22Rv1 (cell line): ENCODE data around the gene CGB2.

ENCODE experiments used
- H3K27ac ChIP-seq: fragments of 450-650 bp; 2 replicates; pipeline ENCODE4 v1.5.1; 2017
- ZFX ChIP-seq: fragments of 450-650 bp; IDR thresholded peaks from 2 replicates; pipeline ENCODE4 v1.6.1; 2017; ENCODE audit warnings: antibody characterized with exemption, borderline replicate concordance
- TF ChIP-seq, protein P1 (sequence below): fragments of 450-650 bp; IDR thresholded peaks from 2 replicates; pipeline ENCODE4 v1.5.1; 2017; ENCODE audit warnings: mild to moderate bottlenecking

The CGB2 gene

DNA sequence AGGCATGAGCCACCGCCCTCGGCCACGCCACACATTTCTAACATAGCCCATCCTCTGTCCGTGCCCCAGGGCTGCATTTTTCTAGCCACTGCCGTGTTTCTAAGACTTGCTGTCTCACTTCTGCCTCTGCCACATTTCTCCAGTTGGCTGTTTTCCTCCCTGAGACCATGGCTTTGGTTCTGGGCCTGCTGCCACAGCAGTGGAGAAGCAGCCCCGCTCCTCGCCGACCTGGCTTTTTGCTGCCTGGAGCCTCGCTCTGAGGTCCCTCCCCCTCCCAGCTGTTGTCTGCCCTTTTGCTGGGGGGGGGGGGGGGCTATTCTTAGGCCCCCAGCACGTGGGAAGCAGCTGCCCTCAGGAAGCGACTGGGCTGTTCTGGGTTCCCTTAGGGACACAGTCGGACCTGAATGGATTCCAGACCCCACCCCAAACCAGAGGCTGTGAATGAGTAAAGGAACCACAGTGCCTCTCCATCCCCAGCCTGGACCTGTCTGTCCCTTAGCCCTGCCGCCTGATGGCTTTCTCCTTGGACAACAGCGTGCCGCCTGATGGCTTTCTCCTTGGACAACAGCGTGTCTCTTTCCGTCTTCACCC, 41.9 kb upstream of the CGB2 start:
- TF ChIP-seq, protein P1, sequence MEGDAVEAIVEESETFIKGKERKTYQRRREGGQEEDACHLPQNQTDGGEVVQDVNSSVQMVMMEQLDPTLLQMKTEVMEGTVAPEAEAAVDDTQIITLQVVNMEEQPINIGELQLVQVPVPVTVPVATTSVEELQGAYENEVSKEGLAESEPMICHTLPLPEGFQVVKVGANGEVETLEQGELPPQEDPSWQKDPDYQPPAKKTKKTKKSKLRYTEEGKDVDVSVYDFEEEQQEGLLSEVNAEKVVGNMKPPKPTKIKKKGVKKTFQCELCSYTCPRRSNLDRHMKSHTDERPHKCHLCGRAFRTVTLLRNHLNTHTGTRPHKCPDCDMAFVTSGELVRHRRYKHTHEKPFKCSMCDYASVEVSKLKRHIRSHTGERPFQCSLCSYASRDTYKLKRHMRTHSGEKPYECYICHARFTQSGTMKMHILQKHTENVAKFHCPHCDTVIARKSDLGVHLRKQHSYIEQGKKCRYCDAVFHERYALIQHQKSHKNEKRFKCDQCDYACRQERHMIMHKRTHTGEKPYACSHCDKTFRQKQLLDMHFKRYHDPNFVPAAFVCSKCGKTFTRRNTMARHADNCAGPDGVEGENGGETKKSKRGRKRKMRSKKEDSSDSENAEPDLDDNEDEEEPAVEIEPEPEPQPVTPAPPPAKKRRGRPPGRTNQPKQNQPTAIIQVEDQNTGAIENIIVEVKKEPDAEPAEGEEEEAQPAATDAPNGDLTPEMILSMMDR = no peak
- TF ChIP-seq ZFX = no peak
- no peak overlapping the region for H3K27ac ChIP-seq

DNA sequence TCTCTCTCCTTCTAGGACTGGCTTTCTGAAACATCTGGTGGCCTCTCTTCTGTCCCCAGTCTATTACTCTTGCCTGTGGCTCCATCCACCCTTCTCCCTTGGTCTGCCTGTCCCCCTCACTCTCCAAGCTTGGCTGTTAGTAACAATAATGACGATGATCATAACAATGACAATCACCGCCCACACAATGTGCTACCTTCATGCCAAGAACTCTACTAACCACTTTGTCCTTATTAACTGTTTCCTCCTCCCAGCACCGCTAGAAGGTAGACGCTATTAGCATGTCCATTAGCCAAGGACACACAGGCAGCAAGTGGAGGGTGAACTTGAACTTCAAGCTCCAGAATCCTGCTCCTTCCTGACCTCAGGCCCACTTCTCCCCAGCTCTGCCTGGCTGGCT, 41.3 kb upstream of the CGB2 start:
- TF ChIP-seq, protein P1 = no peak
- TF ChIP-seq ZFX = no peak
- H3K27ac ChIP-seq = 0 out of 2 replicates have a peak overlapping the region, but pooled peaks have one; percentile 2

DNA sequence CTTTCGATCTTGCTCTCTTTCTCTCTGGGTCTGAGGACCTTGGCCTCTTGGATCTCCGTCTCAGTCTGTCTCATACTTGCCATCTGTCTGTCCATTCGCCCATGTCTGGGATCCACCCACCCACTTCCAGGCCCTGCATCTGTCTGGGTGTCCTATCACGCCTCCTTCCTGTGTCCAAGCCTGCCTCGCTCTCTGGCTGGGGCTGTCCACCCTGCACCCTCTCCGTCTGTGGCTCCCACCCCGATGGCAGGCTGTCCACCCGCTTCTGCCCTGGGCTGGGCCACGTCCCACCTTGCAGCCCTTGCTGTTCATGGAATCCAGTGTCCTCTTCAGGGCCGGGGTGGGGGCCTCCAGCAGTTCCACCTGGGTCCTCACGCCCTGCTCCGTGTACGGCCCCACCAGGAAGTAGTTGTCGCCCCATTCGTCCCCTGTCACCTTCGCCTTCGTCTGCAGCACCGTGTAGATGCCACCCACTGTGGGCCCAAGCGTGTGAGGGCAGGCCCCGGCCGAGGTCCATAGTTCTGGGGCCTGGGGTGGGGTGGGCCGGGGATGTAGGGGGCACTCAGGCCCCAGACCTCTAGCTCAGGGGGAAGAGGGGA, 40.6 kb upstream of the CGB2 start:
- H3K27ac ChIP-seq = 0 out of 2 replicates have a peak overlapping the region, but pooled peaks have one; percentile 2
- TF ChIP-seq, protein P1 = no peak

DNA sequence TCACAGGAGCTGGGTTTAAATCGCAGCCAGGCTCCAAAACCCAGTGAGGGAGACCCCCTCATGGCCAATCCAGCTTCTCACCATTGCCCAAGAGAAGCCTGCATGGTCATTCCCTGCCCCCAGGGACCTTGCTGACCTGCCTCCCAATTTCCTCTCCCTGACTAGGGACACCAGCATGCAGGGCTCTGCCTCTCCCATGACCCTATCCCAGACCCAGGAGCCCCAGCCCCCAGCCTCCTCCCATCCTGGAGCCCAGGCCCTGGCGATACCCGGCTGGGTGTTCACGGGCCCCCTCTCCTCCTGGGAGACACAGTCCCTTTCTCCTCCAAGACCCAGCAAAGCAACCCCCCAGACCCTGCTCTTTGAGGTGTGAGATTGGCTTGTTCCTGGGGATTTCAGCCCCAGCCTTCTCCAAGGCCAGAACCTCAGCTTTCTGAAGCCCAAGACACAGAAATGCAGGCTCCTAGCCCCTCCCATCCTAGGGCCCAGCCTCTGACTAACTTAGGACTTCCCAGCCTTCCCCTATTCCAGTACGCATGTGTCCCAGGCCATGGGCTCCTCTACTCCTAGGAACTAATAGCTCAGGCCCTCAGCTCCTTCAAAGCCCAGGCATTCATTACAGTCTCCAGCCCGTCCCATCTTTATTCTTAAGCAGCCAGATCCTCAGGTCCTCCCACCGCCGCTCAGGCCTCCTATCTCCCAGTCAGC, 39.7 kb upstream of the CGB2 start:
- peak overlapping the region; percentile 92 for H3K27ac ChIP-seq
- TF ChIP-seq, protein P1 = no peak
- no peak for TF ChIP-seq ZFX

DNA sequence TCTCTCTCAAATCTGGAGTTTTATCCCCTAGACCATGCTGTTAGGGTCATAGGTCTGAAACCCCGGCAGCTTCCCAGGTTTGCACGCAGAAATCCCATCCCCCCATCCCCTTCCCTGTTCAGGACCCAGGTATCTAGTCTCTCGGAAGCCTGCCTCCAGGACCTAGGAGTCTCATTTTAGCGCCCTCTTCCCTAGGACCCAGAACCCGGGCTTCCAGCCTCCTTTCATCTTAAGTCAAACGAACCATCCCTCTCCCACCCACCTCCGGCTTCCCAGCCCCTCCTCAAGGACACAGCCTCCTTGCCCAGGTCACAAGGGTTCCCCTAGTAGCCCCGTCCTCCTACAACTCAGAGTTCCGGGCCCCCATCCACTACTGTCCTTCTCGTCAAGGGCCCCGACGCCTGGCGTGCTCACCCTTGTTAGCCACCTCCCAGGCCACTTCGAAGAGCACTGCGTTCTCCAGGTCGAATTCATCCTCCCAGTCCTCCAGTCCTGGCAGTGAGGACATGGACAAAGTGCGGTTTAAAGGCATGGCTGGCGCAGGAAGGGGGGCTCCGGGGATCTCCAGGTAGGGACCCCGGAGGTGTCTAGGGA, 39.0 kb upstream of the CGB2 start:
- H3K27ac ChIP-seq = peak overlapping the region; percentile 92

DNA sequence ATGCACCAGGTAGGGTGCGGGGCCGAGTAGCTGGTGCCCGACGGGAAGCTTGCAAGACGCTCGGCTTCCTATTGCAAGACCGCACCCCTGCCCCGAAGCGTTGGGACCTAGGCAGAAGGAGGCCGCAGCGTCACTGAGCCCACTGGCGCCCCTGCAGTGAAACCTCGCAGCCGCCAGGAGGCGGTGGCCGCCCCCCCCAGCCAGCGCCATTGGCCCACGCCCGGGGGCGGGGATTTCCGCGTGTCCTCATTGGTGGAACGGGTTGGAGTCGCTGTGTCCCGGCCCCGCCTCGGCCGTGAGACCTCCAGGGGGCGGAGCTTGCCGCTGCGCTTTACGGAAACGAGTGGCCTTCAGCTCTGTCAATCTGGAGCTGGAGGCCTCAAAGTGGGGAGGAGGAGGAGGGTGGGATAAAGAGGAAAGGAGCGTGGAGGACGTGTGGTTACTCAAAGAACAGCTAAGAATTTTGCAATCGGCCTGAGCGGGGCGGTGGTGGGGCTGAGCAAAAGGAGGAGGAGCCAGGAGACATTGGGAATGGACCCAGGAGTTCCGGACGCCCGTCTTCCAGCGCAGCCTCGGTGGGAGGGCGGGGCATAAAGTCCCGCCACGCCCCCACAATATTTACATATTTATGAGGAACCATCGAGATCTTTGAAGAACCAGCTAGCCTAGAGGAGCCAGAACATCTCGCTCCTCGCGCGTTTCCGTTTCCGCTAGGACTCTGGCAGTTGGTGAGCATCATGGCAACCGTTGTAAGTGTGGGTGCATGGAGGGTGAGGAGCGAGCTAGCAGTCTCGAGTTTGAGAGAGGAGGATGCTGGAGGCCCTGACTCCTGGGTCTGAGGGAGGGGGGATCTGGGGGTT, 38.3 kb upstream of the CGB2 start, which contains the start of the genes GYS1 and RUVBL2:
Gene GYS1, minus strand, starts transcription at position 135 of the 860 bp plus-strand sequence. CDS start 197 bp downstream, outside the sequence.
Gene RUVBL2, plus strand, starts transcription at position 713 of the 860 bp plus-strand sequence. Its CDS starts 25 bp downstream, at position 738.
- H3K27ac ChIP-seq = peak within 1 kb of the TSS; percentile 92
- TF ChIP-seq ZFX = no peak
- TF ChIP-seq, protein P1 = peak; percentile 98

More for the DNA sequence above, 39.0 kb upstream of the CGB2 start:
- TF ChIP-seq ZFX = no peak
- TF ChIP-seq, protein P1 = no peak
